GM12864 (cell line): ENCODE results near the gene ARNT2.

ENCODE experiments used
- DNase-seq: peaks from one replicate; pipeline ENCODE4 v3.0.0-alpha.2; 2011; ENCODE audit warnings: low read depth
- H3K4me3 ChIP-seq: 2 replicates; pipeline ENCODE4 v1.5.1; 2011; ENCODE audit warnings: mild to moderate bottlenecking, low read depth, low read length, control low read depth
- CTCF ChIP-seq: IDR thresholded peaks from 2 replicates; pipeline ENCODE4 v1.5.1; 2011; ENCODE audit warnings: low read depth, mild to moderate bottlenecking, moderate library complexity, low read length, control low read depth, inconsistent platforms; ENCODE audit errors: missing control alignments

Gene ARNT2

GRCh38 chr15:80418892-80419537, 14.8 kb downstream of the ARNT2 start:
- TF ChIP-seq CTCF: peak; percentile 80
- DNase-seq: peak; percentile 8
- H3K4me3 ChIP-seq: no peak overlapping the region

- no peak for DNase-seq
- H3K4me3 ChIP-seq: no peak overlapping the region
- TF ChIP-seq CTCF: no peak
These were observed 15.4 kb downstream of the ARNT2 start for GRCh38 chr15:80419546-80419945.

GRCh38 chr15:80420658-80421057, 16.5 kb downstream of the ARNT2 start:
- H3K4me3 ChIP-seq: no peak overlapping the region
- no peak for DNase-seq
- no peak for TF ChIP-seq CTCF

GRCh38 chr15:80423215-80423614, 19.0 kb downstream of the ARNT2 start:
- DNase-seq: no peak
- no peak overlapping the region for H3K4me3 ChIP-seq
- no peak for TF ChIP-seq CTCF

- no peak overlapping the region for H3K4me3 ChIP-seq
- no peak for TF ChIP-seq CTCF
- DNase-seq: no peak
These were observed 20.2 kb downstream of the ARNT2 start for GRCh38 chr15:80424381-80424780.

GRCh38 chr15:80426316-80426715, 22.1 kb downstream of the ARNT2 start:
- TF ChIP-seq CTCF: no peak
- no peak for DNase-seq
- no peak overlapping the region for H3K4me3 ChIP-seq

- no peak overlapping the region for H3K4me3 ChIP-seq
- TF ChIP-seq CTCF: no peak
- no peak for DNase-seq
These were observed 25.8 kb downstream of the ARNT2 start for GRCh38 chr15:80429964-80430363.
